Tibial nerve (tissue), 4 donors: Measurements from ENCODE around the gene CBLL1. TPM values are rescaled to one million over a fixed set of nuclear protein-coding genes. Genes with fewer than 3 reads are reported as not detected.

Source experiments
- DNase-seq, 2 donors: peaks; one replicate each; pipeline ENCODE4 v3.0.0-alpha.2; 2019; ENCODE audit warnings: low spot score in 2 of 2
- H3K27ac ChIP-seq, 4 donors: fragments of 200-600 bp; sonication (generic) in 3 of 4; one replicate each; pipeline ENCODE4 v1.5.1; 2017 to 2019; ENCODE audit warnings: mild to moderate bottlenecking in 1 of 4
- H3K27me3 ChIP-seq, 2 donors: fragments of 200-600 bp; sonication (generic) in 1 of 2; one replicate each; pipeline versions ENCODE4 v1.5.1 to v1.6.0; 2017 to 2019
- H3K36me3 ChIP-seq, 3 donors: fragments of 200-600 bp; sonication (generic); one replicate each; pipeline ENCODE4 v1.5.1; 2018 to 2019
- H3K4me1 ChIP-seq, 4 donors: fragments of 200-600 bp; sonication (generic) in 3 of 4; one replicate each; pipeline ENCODE4 v1.5.1; 2017 to 2019
- H3K4me3 ChIP-seq, 4 donors: fragments of 200-600 bp; sonication (generic) in 3 of 4; one replicate each; pipeline ENCODE4 v1.5.1; 2017 to 2019; ENCODE audit warnings: mild to moderate bottlenecking in 1 of 4, moderate library complexity in 1 of 4
- H3K9me3 ChIP-seq, 4 donors: fragments of 200-600 bp; sonication (generic) in 3 of 4; one replicate each; pipeline ENCODE4 v1.5.1; 2017 to 2019
- EP300 ChIP-seq, 2 donors: sonication (generic); formaldehyde crosslinking; IDR thresholded peaks; one replicate each; pipeline ENCODE4 v1.6.1; 2017; ENCODE audit warnings: antibody characterized with exemption in 2 of 2, mild to moderate bottlenecking in 1 of 2
- POLR2A ChIP-seq, 2 donors: fragments of 450-650 bp; IDR thresholded peaks; one replicate each; pipeline ENCODE4 v1.6.1; 2017; ENCODE audit warnings: antibody characterized with exemption in 2 of 2, mild to moderate bottlenecking in 2 of 2, moderate library complexity in 2 of 2
- WGBS, 2 donors: methylation state at CpG; one replicate each; pipeline ENCODE4 v1.1.5; 2018; 5-methylcytosine and 5-hydroxymethylcytosine counted together
- total RNA-seq, 4 donors: library from RNA; depleted of rRNA; stranded (reverse); fragments of >200 nt; gene quantifications; one replicate each; pipeline ENCODE4 v1.1.0, GENCODE V29; 2016
- TF ChIP-seq, protein P1 (sequence below), 5 experiments: fragments of 200-600 bp in 3 of 5; fragments of 450-650 bp in 2 of 5; sonication (generic) in 3 of 5; IDR thresholded peaks; one replicate each; pipeline ENCODE4 v1.5.1; 2016 to 2019; ENCODE audit warnings: antibody characterized with exemption in 5 of 5, mild to moderate bottlenecking in 3 of 5, moderate library complexity in 2 of 5

The CBLL1 gene
- total RNA-seq, 4 donors from 2014 or later = 16.0 to 24.9 (median 17.9) TPM

- no peak for TF ChIP-seq POLR2A (IDR thresholded peaks at IDR 0.05)
- TF ChIP-seq, protein P1, sequence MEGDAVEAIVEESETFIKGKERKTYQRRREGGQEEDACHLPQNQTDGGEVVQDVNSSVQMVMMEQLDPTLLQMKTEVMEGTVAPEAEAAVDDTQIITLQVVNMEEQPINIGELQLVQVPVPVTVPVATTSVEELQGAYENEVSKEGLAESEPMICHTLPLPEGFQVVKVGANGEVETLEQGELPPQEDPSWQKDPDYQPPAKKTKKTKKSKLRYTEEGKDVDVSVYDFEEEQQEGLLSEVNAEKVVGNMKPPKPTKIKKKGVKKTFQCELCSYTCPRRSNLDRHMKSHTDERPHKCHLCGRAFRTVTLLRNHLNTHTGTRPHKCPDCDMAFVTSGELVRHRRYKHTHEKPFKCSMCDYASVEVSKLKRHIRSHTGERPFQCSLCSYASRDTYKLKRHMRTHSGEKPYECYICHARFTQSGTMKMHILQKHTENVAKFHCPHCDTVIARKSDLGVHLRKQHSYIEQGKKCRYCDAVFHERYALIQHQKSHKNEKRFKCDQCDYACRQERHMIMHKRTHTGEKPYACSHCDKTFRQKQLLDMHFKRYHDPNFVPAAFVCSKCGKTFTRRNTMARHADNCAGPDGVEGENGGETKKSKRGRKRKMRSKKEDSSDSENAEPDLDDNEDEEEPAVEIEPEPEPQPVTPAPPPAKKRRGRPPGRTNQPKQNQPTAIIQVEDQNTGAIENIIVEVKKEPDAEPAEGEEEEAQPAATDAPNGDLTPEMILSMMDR (IDR thresholded peaks at IDR 0.05) = no peak
- TF ChIP-seq EP300 (IDR thresholded peaks at IDR 0.05) = no peak
- WGBS, 2 donors = 61 to 62% methylated on average over 3 of the region's 3 CpGs
- no peak for DNase-seq
- no peaks in the 10 kb centered on the region for H3K9me3 ChIP-seq
- H3K36me3 ChIP-seq = peaks cover 0 to 15% (median 7%) of the 10 kb centered on the region in 3 donors
- no peak overlapping the region for H3K27ac ChIP-seq
- H3K27me3 ChIP-seq = no peaks in the 10 kb centered on the region
- peak overlapping the region in 1 of 4 donors; percentile 71 for H3K4me3 ChIP-seq
- H3K4me1 ChIP-seq = peaks cover 4 to 56% (median 31%) of the 10 kb centered on the region in 4 donors
Measured at GRCh38 chr7:107746006-107746405, 2.1 kb downstream of the CBLL1 start.

DNA sequence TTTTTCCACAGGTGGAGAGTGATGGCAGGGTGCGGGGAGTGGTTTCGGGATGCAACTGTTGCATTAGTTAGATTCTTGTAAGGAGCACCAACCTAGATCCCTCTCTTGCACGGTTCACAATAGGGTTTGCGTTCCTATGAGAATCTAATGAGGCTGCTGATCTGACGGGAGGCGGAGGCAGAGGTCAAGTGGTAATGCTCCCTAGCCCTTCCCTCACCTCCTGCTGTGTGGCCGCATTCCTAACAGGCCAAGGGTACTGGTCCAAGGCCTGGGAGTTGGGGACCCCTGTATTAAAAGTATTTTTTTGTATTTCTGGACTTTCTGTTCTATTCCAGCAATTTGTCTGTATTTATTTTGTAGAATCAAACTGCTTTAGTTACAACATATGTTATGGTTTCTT lies 7.2 kb downstream of the CBLL1 start:
- 86 to 90% methylated on average over 7 of the region's 7 CpGs for WGBS, 2 donors
- TF ChIP-seq, protein P1 (IDR thresholded peaks at IDR 0.05) = no peak
- TF ChIP-seq EP300 (IDR thresholded peaks at IDR 0.05) (no peak), POLR2A (IDR thresholded peaks at IDR 0.05) (no peak)
- Histone ChIP-seq H3K4me1 (peaks cover 0 to 32% (median 9%) of the 10 kb centered on the region in 4 donors), H3K36me3 (peaks cover 0 to 58% (median 7%) of the 10 kb centered on the region in 3 donors), H3K9me3 (no peaks in the 10 kb centered on the region), H3K4me3 (no peak overlapping the region), H3K27me3 (no peaks in the 10 kb centered on the region), H3K27ac (no peak overlapping the region)
- DNase-seq = no peak

DNA sequence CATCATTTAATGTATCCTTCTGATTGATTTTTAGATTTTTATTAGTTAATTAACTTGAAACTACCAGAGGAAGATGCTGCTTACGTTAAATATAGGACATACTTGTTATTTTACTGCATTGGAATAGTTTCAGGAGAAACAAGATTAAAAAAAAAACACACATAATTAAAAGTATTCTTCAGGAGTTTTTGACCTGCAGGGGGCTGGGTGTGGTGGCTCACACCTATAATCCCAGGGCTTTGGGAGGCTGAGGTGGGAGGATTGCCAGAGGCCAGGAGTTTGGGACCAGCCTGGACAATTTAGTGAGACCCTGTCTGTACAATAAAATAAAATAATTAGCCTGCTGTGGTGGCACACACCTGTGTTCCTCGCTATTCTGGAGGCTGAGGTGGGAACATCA lies 10.7 kb downstream of the CBLL1 start:
- DNase-seq = no peak
- Histone ChIP-seq H3K36me3 (peaks cover 0 to 89% (median 13%) of the 10 kb centered on the region in 3 donors), H3K4me3 (no peak overlapping the region), H3K4me1 (no peaks in the 10 kb centered on the region), H3K27me3 (no peaks in the 10 kb centered on the region), H3K9me3 (no peaks in the 10 kb centered on the region), H3K27ac (no peak overlapping the region)
- WGBS, 2 donors = 95 to 98% methylated on average over 2 of the region's 2 CpGs
- TF ChIP-seq EP300 (IDR thresholded peaks at IDR 0.05) = no peak
- TF ChIP-seq POLR2A (IDR thresholded peaks at IDR 0.05) = no peak
- TF ChIP-seq, protein P1 (IDR thresholded peaks at IDR 0.05) = no peak

DNA sequence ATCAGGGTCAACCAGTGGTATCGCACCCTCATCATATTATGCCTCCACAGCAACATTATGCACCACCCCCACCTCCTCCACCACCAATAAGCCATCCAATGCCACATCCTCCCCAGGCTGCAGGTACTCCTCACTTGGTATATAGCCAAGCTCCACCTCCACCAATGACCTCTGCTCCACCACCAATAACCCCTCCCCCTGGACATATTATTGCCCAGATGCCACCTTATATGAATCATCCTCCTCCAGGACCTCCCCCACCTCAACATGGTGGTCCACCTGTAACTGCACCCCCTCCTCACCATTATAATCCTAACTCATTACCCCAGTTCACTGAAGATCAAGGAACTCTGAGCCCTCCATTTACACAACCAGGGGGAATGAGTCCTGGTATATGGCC lies 14.7 kb downstream of the CBLL1 start:
- no peaks in the 10 kb centered on the region for H3K27me3 ChIP-seq
- H3K27ac ChIP-seq = no peak overlapping the region
- H3K36me3 ChIP-seq = peaks cover 0 to 62% (median 5%) of the 10 kb centered on the region in 3 donors
- DNase-seq = no peak
- TF ChIP-seq EP300 (IDR thresholded peaks at IDR 0.05) (no peak), POLR2A (IDR thresholded peaks at IDR 0.05) (no peak)
- TF ChIP-seq, protein P1 (IDR thresholded peaks at IDR 0.05) = no peak
- 89 to 100% methylated on average over 1 of the region's 1 CpG for WGBS, 2 donors
- no peaks in the 10 kb centered on the region for H3K4me1 ChIP-seq
- H3K4me3 ChIP-seq = no peak overlapping the region
- no peaks in the 10 kb centered on the region for H3K9me3 ChIP-seq

DNA sequence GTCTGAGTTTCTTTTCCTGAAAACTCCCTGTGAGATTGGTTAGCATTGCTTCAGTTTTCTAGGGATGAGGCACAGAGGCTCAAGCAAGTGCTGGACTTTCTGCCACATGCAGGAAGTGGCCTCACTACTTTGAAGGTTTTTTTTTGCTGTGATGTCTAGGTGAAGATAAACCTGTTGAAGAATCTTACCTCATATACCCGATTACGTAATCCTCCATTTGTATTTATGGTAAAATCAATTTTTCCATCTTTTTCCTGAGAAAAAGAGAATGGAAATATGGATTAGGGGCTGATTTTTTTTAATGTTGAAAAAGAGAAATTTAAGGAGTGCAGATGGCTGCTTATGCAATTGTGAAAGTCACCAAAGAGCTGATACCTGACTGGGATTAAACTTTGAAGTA lies 23.4 kb downstream of the CBLL1 start:
- 97 to 99% methylated on average over 2 of the region's 2 CpGs for WGBS, 2 donors
- no peaks in the 10 kb centered on the region for H3K36me3 ChIP-seq
- TF ChIP-seq POLR2A (IDR thresholded peaks at IDR 0.05) = no peak
- TF ChIP-seq EP300 (IDR thresholded peaks at IDR 0.05) = no peak
- TF ChIP-seq, protein P1 (IDR thresholded peaks at IDR 0.05) = no peak

More for the DNA sequence above, 23.4 kb downstream of the CBLL1 start:
- no peaks in the 10 kb centered on the region for H3K9me3 ChIP-seq
- H3K27me3 ChIP-seq = no peaks in the 10 kb centered on the region
- H3K4me1 ChIP-seq = no peaks in the 10 kb centered on the region
- no peak for DNase-seq
- H3K27ac ChIP-seq = no peak overlapping the region
- no peak overlapping the region for H3K4me3 ChIP-seq
